Endothelial cell (in vitro differentiated cells): ENCODE results near the gene HLA-DMB. TPM values are rescaled to one million over a fixed set of nuclear protein-coding genes. Genes with fewer than 3 reads are reported as not detected.

Experiments used
- DNase-seq: peaks from one replicate; pipeline ENCODE4 v3.0.0; 2021; ENCODE audit warnings: low spot score
- H3K27ac Mint-ChIP-seq: one replicate; pipeline ENCODE4 v1.8.0; 2021; ENCODE audit warnings: mixed read lengths, inconsistent platforms; ENCODE audit not compliant: unreplicated experiment
- H3K27me3 Mint-ChIP-seq: one replicate; pipeline ENCODE4 v1.8.0; 2021; ENCODE audit warnings: mild to moderate bottlenecking, moderate library complexity, mixed read lengths, inconsistent platforms; ENCODE audit not compliant: unreplicated experiment
- H3K36me3 Mint-ChIP-seq: one replicate; pipeline ENCODE4 v1.8.0; 2021; ENCODE audit warnings: mild to moderate bottlenecking, low read depth, mixed read lengths, inconsistent platforms; ENCODE audit not compliant: unreplicated experiment
- H3K4me1 Mint-ChIP-seq: one replicate; pipeline ENCODE4 v1.8.0; 2021; ENCODE audit warnings: mild to moderate bottlenecking, mixed read lengths, inconsistent platforms; ENCODE audit not compliant: unreplicated experiment
- H3K4me3 Mint-ChIP-seq: one replicate; pipeline ENCODE4 v1.8.0; 2021; ENCODE audit warnings: mild to moderate bottlenecking, mixed read lengths, inconsistent platforms; ENCODE audit not compliant: unreplicated experiment
- H3K9me3 Mint-ChIP-seq: one replicate; pipeline ENCODE4 v1.8.0; 2021; ENCODE audit warnings: mixed read lengths, inconsistent platforms; ENCODE audit not compliant: unreplicated experiment
- total RNA-seq: library from RNA; stranded (reverse); fragmentation: NEBNext Ultra II Directional; extraction: Animal tissue kit (Norgen Biotek cat#: 25700); gene quantifications from one replicate; pipeline ENCODE4 v1.2.1, GENCODE V29; 2021; ENCODE audit not compliant: unreplicated experiment
- TF ChIP-seq, protein P1 (sequence below): fragments of 200-600 bp; sonication (generic); IDR thresholded peaks from one replicate; pipeline ENCODE4 v1.5.0; 2021; ENCODE audit warnings: antibody characterized with exemption; ENCODE audit not compliant: unreplicated experiment

HLA-DMB gene
- total RNA-seq, 1 donor from 2014 or later = 1.3 TPM

DNA sequence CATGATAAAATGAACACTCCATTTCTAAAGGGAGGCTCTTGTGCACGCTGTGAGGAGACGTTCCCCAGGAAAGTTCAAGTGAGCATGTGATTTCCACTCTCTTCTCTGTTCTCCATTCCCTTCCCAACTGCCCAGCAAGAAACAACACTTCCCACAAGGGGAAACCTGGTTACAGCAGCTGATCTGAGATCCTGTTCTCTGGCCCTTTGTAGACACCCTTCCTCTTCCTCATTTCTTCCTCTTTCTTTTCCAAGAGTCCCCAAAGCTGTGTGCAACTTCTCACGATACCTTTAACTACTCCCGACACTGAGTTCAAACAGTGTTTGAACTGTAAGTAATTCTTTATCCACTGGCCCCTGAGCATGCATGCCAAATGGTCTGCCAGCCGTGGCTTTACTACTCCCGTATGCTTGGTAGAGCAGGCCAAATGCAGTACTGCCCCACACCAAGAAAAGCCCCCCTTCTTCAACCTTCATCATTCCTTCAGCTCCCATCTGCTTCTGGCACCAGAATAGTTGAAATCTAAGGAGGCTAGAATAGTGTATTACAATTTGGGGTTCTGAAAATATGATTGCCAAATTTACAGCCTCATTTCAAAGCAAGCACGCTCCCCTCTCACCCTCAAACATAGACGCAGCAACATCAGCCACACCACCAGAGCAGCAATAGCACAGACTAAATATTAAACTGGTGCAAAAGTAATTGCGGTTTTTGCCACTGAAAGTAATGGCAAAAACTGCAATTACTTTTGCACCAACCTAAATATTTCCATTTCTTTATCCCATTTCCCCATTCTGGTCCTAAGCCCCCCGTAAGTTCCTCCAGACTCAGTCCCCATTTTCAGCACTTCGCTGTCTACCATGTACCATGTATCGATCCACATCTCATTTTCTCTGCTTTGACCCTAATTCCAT, 4.3 kb downstream of the HLA-DMB start:
- DNase-seq = no peak
- Mint-ChIP-seq H3K4me1 (peaks cover 27% of the 10 kb centered on the region), H3K36me3 (no peaks in the 10 kb centered on the region), H3K4me3 (no peak overlapping the region), H3K27ac (no peak overlapping the region), H3K27me3 (peaks cover 3% of the 10 kb centered on the region), H3K9me3 (no peaks in the 10 kb centered on the region)
- TF ChIP-seq, protein P1, sequence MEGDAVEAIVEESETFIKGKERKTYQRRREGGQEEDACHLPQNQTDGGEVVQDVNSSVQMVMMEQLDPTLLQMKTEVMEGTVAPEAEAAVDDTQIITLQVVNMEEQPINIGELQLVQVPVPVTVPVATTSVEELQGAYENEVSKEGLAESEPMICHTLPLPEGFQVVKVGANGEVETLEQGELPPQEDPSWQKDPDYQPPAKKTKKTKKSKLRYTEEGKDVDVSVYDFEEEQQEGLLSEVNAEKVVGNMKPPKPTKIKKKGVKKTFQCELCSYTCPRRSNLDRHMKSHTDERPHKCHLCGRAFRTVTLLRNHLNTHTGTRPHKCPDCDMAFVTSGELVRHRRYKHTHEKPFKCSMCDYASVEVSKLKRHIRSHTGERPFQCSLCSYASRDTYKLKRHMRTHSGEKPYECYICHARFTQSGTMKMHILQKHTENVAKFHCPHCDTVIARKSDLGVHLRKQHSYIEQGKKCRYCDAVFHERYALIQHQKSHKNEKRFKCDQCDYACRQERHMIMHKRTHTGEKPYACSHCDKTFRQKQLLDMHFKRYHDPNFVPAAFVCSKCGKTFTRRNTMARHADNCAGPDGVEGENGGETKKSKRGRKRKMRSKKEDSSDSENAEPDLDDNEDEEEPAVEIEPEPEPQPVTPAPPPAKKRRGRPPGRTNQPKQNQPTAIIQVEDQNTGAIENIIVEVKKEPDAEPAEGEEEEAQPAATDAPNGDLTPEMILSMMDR = no peak

DNA sequence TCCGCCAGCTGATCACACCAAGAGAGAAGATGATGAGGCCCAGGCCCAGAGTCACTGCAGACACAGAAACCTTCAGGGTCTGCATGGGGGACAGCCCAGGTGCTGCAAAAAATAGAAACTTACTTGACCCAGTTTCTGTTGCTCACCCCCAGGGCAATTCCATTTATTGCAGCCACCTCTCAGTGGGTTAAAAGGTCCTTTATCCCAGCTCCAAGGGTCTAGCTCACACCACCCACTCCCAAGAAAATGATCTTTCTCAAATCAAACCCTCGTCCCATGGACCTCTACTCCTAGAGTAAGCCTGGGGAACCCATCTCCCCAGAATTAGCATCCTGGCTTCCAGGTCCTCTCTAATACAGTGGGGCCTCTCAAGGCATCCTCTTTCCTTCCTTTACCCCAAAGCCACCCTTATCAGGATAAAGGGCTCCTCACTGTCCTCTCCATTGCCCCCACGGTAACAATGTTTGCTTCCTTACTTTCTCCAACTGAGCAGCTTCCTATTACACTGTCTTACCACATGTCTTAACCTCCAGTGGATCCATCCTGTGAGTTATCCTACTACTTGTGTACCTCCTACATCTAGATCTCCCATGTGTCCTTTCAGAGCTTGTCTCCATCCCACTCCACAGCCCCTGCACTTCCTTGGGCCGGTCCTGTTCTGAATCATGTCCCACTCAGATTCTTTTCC, 5.1 kb downstream of the HLA-DMB start:
- TF ChIP-seq, protein P1 = no peak

DNA sequence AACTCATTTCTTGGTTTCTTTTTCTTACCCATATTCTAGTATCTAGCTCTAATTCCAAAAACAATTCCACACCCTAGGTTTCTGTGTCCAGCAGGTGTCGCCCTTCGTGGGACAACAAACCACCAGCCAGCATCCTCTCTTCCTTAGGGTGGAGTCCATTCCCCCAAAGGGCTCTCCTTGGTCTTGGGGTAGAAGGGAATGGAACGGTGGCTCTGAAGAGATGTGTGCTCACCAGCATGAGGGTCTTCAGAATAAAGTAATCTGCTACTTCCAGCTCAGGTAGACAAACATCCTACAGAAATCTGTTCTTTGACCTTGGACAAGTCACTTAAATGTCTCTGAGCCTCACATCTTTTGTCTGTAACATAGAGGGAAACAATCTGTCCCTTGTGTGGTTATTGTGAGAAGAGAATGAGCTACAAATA, 7.2 kb downstream of the HLA-DMB start:
- Mint-ChIP-seq H3K36me3 (no peaks in the 10 kb centered on the region), H3K27me3 (peaks cover 3% of the 10 kb centered on the region), H3K4me3 (no peak overlapping the region), H3K4me1 (peaks cover 22% of the 10 kb centered on the region), H3K9me3 (no peaks in the 10 kb centered on the region), H3K27ac (no peak overlapping the region)
- TF ChIP-seq, protein P1 = peak; percentile 58
- DNase-seq = peak; percentile 62

More for the DNA sequence above, 5.1 kb downstream of the HLA-DMB start:
- peaks cover 22% of the 10 kb centered on the region for H3K4me1 Mint-ChIP-seq
- no peaks in the 10 kb centered on the region for H3K9me3 Mint-ChIP-seq
- peaks cover 3% of the 10 kb centered on the region for H3K27me3 Mint-ChIP-seq
- no peaks in the 10 kb centered on the region for H3K36me3 Mint-ChIP-seq
- H3K4me3 Mint-ChIP-seq = no peak overlapping the region
- H3K27ac Mint-ChIP-seq = no peak overlapping the region
- DNase-seq = no peak

DNA sequence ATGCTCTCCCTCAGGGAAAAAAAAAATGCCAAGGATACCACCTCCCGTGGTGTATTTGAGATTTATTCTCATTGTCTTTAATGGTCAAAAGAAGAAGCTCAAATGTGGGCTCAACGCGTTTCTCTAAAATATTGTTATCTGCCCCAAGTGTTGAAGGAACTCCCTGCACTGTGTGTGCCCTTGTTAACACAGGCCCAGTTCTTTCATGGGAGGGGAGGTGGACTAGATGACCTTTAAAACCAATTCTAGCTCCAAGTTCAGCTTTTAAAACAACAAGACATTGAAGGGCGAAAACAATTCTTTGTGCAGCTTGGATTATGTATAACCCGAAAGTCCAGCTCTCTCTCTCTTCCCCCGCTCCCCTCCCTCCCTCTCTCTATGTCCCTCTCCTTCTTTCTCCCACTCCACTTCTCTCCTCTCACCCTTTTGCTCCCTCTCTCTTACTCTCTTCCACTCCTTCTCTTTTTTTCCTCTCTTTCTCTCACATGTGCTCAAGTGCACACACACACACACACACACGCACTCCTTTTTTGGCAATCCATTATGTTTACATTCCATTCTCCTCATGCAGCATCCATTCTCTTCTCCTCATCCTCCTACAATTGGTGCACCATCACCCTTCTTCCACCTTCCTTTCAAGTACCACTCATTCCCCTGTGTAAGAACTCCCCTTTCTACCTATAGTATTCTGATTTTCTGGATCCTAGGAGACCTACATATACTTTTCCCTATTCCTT, 8.5 kb downstream of the HLA-DMB start:
- H3K4me1 Mint-ChIP-seq = peaks cover 19% of the 10 kb centered on the region
- H3K27ac Mint-ChIP-seq = no peak overlapping the region
- no peaks in the 10 kb centered on the region for H3K9me3 Mint-ChIP-seq
- no peaks in the 10 kb centered on the region for H3K36me3 Mint-ChIP-seq
- TF ChIP-seq, protein P1 = no peak
- peaks cover 3% of the 10 kb centered on the region for H3K27me3 Mint-ChIP-seq
- no peak for DNase-seq
- no peak overlapping the region for H3K4me3 Mint-ChIP-seq
